ENCODE data around the gene DISC1.
"Not testable (repeated sequence)": the region's sequence is repeated elsewhere in the genome, so short reads cannot be mapped to it uniquely, and the experiment has no call there.

Gene DISC1

GRCh38 chr1:231938211-231938610, 311.6 kb downstream of the DISC1 start:
- Histone ChIP-seq H3K9me3 (ENCODE audit: control insufficient read depth in 2 of 2, low read length in 2 of 2) (no peaks in the 10 kb centered on the region), H3K4me3 (ENCODE audit: low read length in 2 of 2) (no peak overlapping the region), H3K36me3 (ENCODE audit: control insufficient read depth in 2 of 2, insufficient read depth in 2 of 2, low read length in 2 of 2) (no peaks in the 10 kb centered on the region), H3K27ac (ENCODE audit: low read depth in 2 of 2, low read length in 2 of 2) (no peak overlapping the region), H3K9ac (ENCODE audit: low read depth in 1 of 2, low read length in 2 of 2) (no peak overlapping the region), H3K27me3 (ENCODE audit: control insufficient read depth in 2 of 2, insufficient read depth in 2 of 2, low read length in 2 of 2) (no peaks in the 10 kb centered on the region), H3K4me1 (ENCODE audit: control insufficient read depth in 2 of 2, insufficient read depth in 2 of 2, low read length in 2 of 2) (peaks cover 4 to 21% of the 10 kb centered on the region in 2 donors)

GRCh38 chr1:231938711-231939110, 312.1 kb downstream of the DISC1 start:
- H3K9me3 ChIP-seq (ENCODE audit: control insufficient read depth in 2 of 2, low read length in 2 of 2): no peaks in the 10 kb centered on the region
- H3K27ac ChIP-seq (ENCODE audit: low read depth in 2 of 2, low read length in 2 of 2): no peak overlapping the region
- no peaks in the 10 kb centered on the region for H3K27me3 ChIP-seq (ENCODE audit: control insufficient read depth in 2 of 2, insufficient read depth in 2 of 2, low read length in 2 of 2)
- H3K36me3 ChIP-seq (ENCODE audit: control insufficient read depth in 2 of 2, insufficient read depth in 2 of 2, low read length in 2 of 2): no peaks in the 10 kb centered on the region
- H3K4me3 ChIP-seq (ENCODE audit: low read length in 2 of 2): no peak overlapping the region
- peaks cover 4 to 21% of the 10 kb centered on the region in 2 donors for H3K4me1 ChIP-seq (ENCODE audit: control insufficient read depth in 2 of 2, insufficient read depth in 2 of 2, low read length in 2 of 2)
- H3K9ac ChIP-seq (ENCODE audit: low read depth in 1 of 2, low read length in 2 of 2): no peak overlapping the region

- Histone ChIP-seq H3K27ac (ENCODE audit: low read depth in 2 of 2, low read length in 2 of 2) (no peak overlapping the region), H3K9me3 (ENCODE audit: control insufficient read depth in 2 of 2, low read length in 2 of 2) (no peaks in the 10 kb centered on the region), H3K4me1 (ENCODE audit: control insufficient read depth in 2 of 2, insufficient read depth in 2 of 2, low read length in 2 of 2) (peaks cover 2 to 21% of the 10 kb centered on the region in 2 donors), H3K9ac (ENCODE audit: low read depth in 1 of 2, low read length in 2 of 2) (no peak overlapping the region), H3K27me3 (ENCODE audit: control insufficient read depth in 2 of 2, insufficient read depth in 2 of 2, low read length in 2 of 2) (no peaks in the 10 kb centered on the region), H3K36me3 (ENCODE audit: control insufficient read depth in 2 of 2, insufficient read depth in 2 of 2, low read length in 2 of 2) (no peaks in the 10 kb centered on the region), H3K4me3 (ENCODE audit: low read length in 2 of 2) (no peak overlapping the region)
These were observed 312.5 kb downstream of the DISC1 start for GRCh38 chr1:231939118-231939517.

GRCh38 chr1:231940116-231940515, 313.5 kb downstream of the DISC1 start:
- H3K9me3 ChIP-seq (ENCODE audit: control insufficient read depth in 2 of 2, low read length in 2 of 2): no peaks in the 10 kb centered on the region
- no peak overlapping the region for H3K27ac ChIP-seq (ENCODE audit: low read depth in 2 of 2, low read length in 2 of 2)
- no peak overlapping the region for H3K4me3 ChIP-seq (ENCODE audit: low read length in 2 of 2)
- no peak overlapping the region for H3K9ac ChIP-seq (ENCODE audit: low read depth in 1 of 2, low read length in 2 of 2)
- no peaks in the 10 kb centered on the region for H3K27me3 ChIP-seq (ENCODE audit: control insufficient read depth in 2 of 2, insufficient read depth in 2 of 2, low read length in 2 of 2)
- peaks cover 2 to 14% of the 10 kb centered on the region in 2 donors for H3K4me1 ChIP-seq (ENCODE audit: control insufficient read depth in 2 of 2, insufficient read depth in 2 of 2, low read length in 2 of 2)
- no peaks in the 10 kb centered on the region for H3K36me3 ChIP-seq (ENCODE audit: control insufficient read depth in 2 of 2, insufficient read depth in 2 of 2, low read length in 2 of 2)

- no peaks in the 10 kb centered on the region for H3K9me3 ChIP-seq (ENCODE audit: control insufficient read depth in 2 of 2, low read length in 2 of 2)
- no peaks in the 10 kb centered on the region for H3K36me3 ChIP-seq (ENCODE audit: control insufficient read depth in 2 of 2, insufficient read depth in 2 of 2, low read length in 2 of 2)
- no peaks in the 10 kb centered on the region for H3K27me3 ChIP-seq (ENCODE audit: control insufficient read depth in 2 of 2, insufficient read depth in 2 of 2, low read length in 2 of 2)
- H3K4me3 ChIP-seq (ENCODE audit: low read length in 2 of 2): no peak overlapping the region
- H3K27ac ChIP-seq (ENCODE audit: low read depth in 2 of 2, low read length in 2 of 2): no peak overlapping the region
- H3K4me1 ChIP-seq (ENCODE audit: control insufficient read depth in 2 of 2, insufficient read depth in 2 of 2, low read length in 2 of 2): peaks cover 2 to 10% of the 10 kb centered on the region in 2 donors
- H3K9ac ChIP-seq (ENCODE audit: low read depth in 1 of 2, low read length in 2 of 2): no peak overlapping the region
These were observed 314.1 kb downstream of the DISC1 start for GRCh38 chr1:231940701-231941100.

GRCh38 chr1:231943084-231943483, 316.5 kb downstream of the DISC1 start:
- no peaks in the 10 kb centered on the region for H3K9me3 ChIP-seq (ENCODE audit: control insufficient read depth in 2 of 2, low read length in 2 of 2)
- H3K36me3 ChIP-seq (ENCODE audit: control insufficient read depth in 2 of 2, insufficient read depth in 2 of 2, low read length in 2 of 2): no peaks in the 10 kb centered on the region
- H3K27ac ChIP-seq (ENCODE audit: low read depth in 2 of 2, low read length in 2 of 2): no peak overlapping the region
- no peaks in the 10 kb centered on the region for H3K27me3 ChIP-seq (ENCODE audit: control insufficient read depth in 2 of 2, insufficient read depth in 2 of 2, low read length in 2 of 2)
- no peak overlapping the region for H3K4me3 ChIP-seq (ENCODE audit: low read length in 2 of 2)
- no peak overlapping the region for H3K9ac ChIP-seq (ENCODE audit: low read depth in 1 of 2, low read length in 2 of 2)
- no peaks in the 10 kb centered on the region for H3K4me1 ChIP-seq (ENCODE audit: control insufficient read depth in 2 of 2, insufficient read depth in 2 of 2, low read length in 2 of 2)

- not testable (repeated sequence) for H3K36me3 ChIP-seq (ENCODE audit: control insufficient read depth in 2 of 2, insufficient read depth in 2 of 2, low read length in 2 of 2); H3K27ac ChIP-seq (ENCODE audit: low read depth in 2 of 2, low read length in 2 of 2); H3K27me3 ChIP-seq (ENCODE audit: control insufficient read depth in 2 of 2, insufficient read depth in 2 of 2, low read length in 2 of 2); H3K9me3 ChIP-seq (ENCODE audit: control insufficient read depth in 2 of 2, low read length in 2 of 2); H3K4me1 ChIP-seq (ENCODE audit: control insufficient read depth in 2 of 2, insufficient read depth in 2 of 2, low read length in 2 of 2); H3K9ac ChIP-seq (ENCODE audit: low read depth in 1 of 2, low read length in 2 of 2); H3K4me3 ChIP-seq (ENCODE audit: low read length in 2 of 2)
These were observed 321.5 kb downstream of the DISC1 start for GRCh38 chr1:231948102-231948501.

- Histone ChIP-seq H3K9me3 (ENCODE audit: control insufficient read depth in 2 of 2, low read length in 2 of 2) (no peaks in the 10 kb centered on the region), H3K27me3 (ENCODE audit: control insufficient read depth in 2 of 2, insufficient read depth in 2 of 2, low read length in 2 of 2) (no peaks in the 10 kb centered on the region), H3K9ac (ENCODE audit: low read depth in 1 of 2, low read length in 2 of 2) (no peak overlapping the region), H3K36me3 (ENCODE audit: control insufficient read depth in 2 of 2, insufficient read depth in 2 of 2, low read length in 2 of 2) (no peaks in the 10 kb centered on the region), H3K27ac (ENCODE audit: low read depth in 2 of 2, low read length in 2 of 2) (no peak overlapping the region), H3K4me1 (ENCODE audit: control insufficient read depth in 2 of 2, insufficient read depth in 2 of 2, low read length in 2 of 2) (no peaks in the 10 kb centered on the region), H3K4me3 (ENCODE audit: low read length in 2 of 2) (no peak overlapping the region)
These were observed 322.9 kb downstream of the DISC1 start for GRCh38 chr1:231949277-231950091.

- H3K9ac ChIP-seq (ENCODE audit: low read depth in 1 of 2, low read length in 2 of 2): no peak overlapping the region
- no peak overlapping the region for H3K4me3 ChIP-seq (ENCODE audit: low read length in 2 of 2)
- no peak overlapping the region for H3K27ac ChIP-seq (ENCODE audit: low read depth in 2 of 2, low read length in 2 of 2)
- no peaks in the 10 kb centered on the region for H3K36me3 ChIP-seq (ENCODE audit: control insufficient read depth in 2 of 2, insufficient read depth in 2 of 2, low read length in 2 of 2)
- no peaks in the 10 kb centered on the region for H3K9me3 ChIP-seq (ENCODE audit: control insufficient read depth in 2 of 2, low read length in 2 of 2)
- H3K27me3 ChIP-seq (ENCODE audit: control insufficient read depth in 2 of 2, insufficient read depth in 2 of 2, low read length in 2 of 2): no peaks in the 10 kb centered on the region
- no peaks in the 10 kb centered on the region for H3K4me1 ChIP-seq (ENCODE audit: control insufficient read depth in 2 of 2, insufficient read depth in 2 of 2, low read length in 2 of 2)
These were observed 323.9 kb downstream of the DISC1 start for GRCh38 chr1:231950331-231951128.

- Histone ChIP-seq H3K36me3 (ENCODE audit: control insufficient read depth in 2 of 2, insufficient read depth in 2 of 2, low read length in 2 of 2) (no peaks in the 10 kb centered on the region), H3K9me3 (ENCODE audit: control insufficient read depth in 2 of 2, low read length in 2 of 2) (no peaks in the 10 kb centered on the region), H3K4me1 (ENCODE audit: control insufficient read depth in 2 of 2, insufficient read depth in 2 of 2, low read length in 2 of 2) (no peaks in the 10 kb centered on the region)
These were observed 324.8 kb downstream of the DISC1 start for GRCh38 chr1:231951374-231951773.

More at GRCh38 chr1:231951374-231951773, 324.8 kb downstream of the DISC1 start:
- no peaks in the 10 kb centered on the region for H3K27me3 ChIP-seq (ENCODE audit: control insufficient read depth in 2 of 2, insufficient read depth in 2 of 2, low read length in 2 of 2)
- H3K4me3 ChIP-seq (ENCODE audit: low read length in 2 of 2): no peak overlapping the region
- H3K27ac ChIP-seq (ENCODE audit: low read depth in 2 of 2, low read length in 2 of 2): no peak overlapping the region
- no peak overlapping the region for H3K9ac ChIP-seq (ENCODE audit: low read depth in 1 of 2, low read length in 2 of 2)
